Breast epithelium (tissue), 3 donors: ENCODE data around the gene DYNC1H1.

Experiments used
- CTCF ChIP-seq, 3 donors: fragments of 450-650 bp; IDR thresholded peaks; one replicate each; pipeline ENCODE4 v1.5.1; 2016 to 2017; ENCODE audit warnings: antibody characterized with exemption in 3 of 3, mild to moderate bottlenecking in 3 of 3, moderate library complexity in 3 of 3
- POLR2A ChIP-seq: fragments of 450-650 bp; IDR thresholded peaks from one replicate; pipeline ENCODE4 v1.6.1; 2016; ENCODE audit warnings: antibody characterized with exemption, mild to moderate bottlenecking, moderate library complexity
- POLR2AphosphoS5 ChIP-seq, 3 donors: sonication (generic); formaldehyde crosslinking; IDR thresholded peaks; one replicate each; pipeline ENCODE4 v1.6.1; 2017; ENCODE audit warnings: antibody characterized with exemption in 3 of 3

DNA sequence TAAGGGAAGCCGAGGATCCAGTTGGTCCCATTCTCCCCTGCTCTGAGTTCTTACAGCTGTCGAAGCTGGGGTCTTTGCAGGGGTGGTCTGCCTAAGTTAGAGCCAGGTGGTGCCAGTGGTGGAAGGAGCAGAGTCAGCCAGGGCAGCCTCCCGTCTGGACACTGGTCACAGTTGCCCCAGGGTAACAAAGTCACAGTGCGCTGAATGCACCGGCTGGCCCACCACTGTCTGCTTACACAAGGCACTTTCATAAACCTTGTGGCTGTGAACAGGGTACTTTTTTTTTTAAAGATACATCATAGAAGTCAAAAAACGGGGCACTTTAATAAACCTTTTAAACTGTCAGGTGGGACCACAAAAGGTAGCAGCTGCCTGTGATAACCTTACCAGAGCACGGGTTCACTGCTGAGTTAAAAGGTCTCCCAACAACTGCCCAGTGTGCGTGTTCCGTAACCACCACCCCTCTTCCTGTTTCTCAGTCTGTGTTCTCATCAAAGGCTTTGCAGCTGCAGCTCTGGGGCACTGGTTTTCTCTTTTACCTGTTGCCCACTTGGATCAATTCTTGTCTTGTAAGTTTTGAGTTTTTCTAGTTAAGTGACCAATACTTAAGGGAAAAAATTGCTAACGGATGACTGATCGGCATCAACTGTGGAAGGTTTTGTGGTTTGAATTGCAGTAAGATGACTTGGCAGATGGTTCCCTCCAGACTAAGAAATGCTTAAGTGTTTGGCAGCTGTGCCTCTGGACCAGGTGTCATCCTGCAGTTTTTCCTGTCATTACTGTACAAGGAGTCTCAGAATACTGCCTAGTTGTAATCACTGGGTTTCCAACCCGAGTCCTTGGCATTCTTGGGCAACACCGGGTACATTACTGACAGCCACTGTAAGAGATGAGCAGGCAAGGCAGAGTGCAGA lies 55.9 kb downstream of the DYNC1H1 start:
- TF ChIP-seq POLR2A: no peak
- no peak for TF ChIP-seq CTCF (IDR thresholded peaks at IDR 0.05)
- TF ChIP-seq POLR2AphosphoS5 (IDR thresholded peaks at IDR 0.05): no peak
